HUES6 (cell line): ENCODE results near the gene EHMT1.

Experiments used
- H3K27ac ChIP-seq: 2 replicates; pipeline ENCODE4 v1.7.0; 2013; ENCODE audit warnings: low read depth, mild to moderate bottlenecking, low read length, inconsistent platforms
- H3K27me3 ChIP-seq: 2 replicates; pipeline ENCODE4 v1.6.1; 2013; ENCODE audit warnings: low read length; ENCODE audit not compliant: control insufficient read depth, insufficient read depth
- H3K36me3 ChIP-seq: 2 replicates; pipeline ENCODE4 v1.6.1; 2013; ENCODE audit warnings: low read length; ENCODE audit not compliant: control insufficient read depth, insufficient read depth
- H3K4me1 ChIP-seq: 2 replicates; pipeline ENCODE4 v1.6.1; 2013; ENCODE audit warnings: low read length; ENCODE audit not compliant: control insufficient read depth, insufficient read depth
- H3K4me3 ChIP-seq: 2 replicates; pipeline ENCODE4 v1.5.1; 2013; ENCODE audit warnings: low read depth, low read length
- H3K9ac ChIP-seq: one replicate; pipeline ENCODE4 v1.6.1; 2013; ENCODE audit warnings: mild to moderate bottlenecking, low read length
- H3K9me3 ChIP-seq: 2 replicates; pipeline ENCODE4 v1.6.1; 2013; ENCODE audit warnings: low read depth, low read length; ENCODE audit not compliant: control insufficient read depth, insufficient read depth

The EHMT1 gene

GRCh38 chr9:137607141-137607857 is 11.5 kb upstream of the EHMT1 start:
- Histone ChIP-seq H3K9ac (no peak overlapping the region), H3K4me3 (peak overlapping the region; percentile 88; the same call in 1 of the 2 replicates)

GRCh38 chr9:137610944-137611343 is 7.9 kb upstream of the EHMT1 start:
- H3K9me3 ChIP-seq, result no peaks in the 10 kb centered on the region
- no peak overlapping the region for H3K4me3 ChIP-seq
- peaks cover 34% of the 10 kb centered on the region for H3K4me1 ChIP-seq
- no peak overlapping the region for H3K9ac ChIP-seq
- peaks cover 26% of the 10 kb centered on the region for H3K36me3 ChIP-seq
- H3K27me3 ChIP-seq, result peaks cover 15% of the 10 kb centered on the region; the same call in 1 of the 2 replicates
- H3K27ac ChIP-seq, result no peak overlapping the region

More at GRCh38 chr9:137607141-137607857, 11.5 kb upstream of the EHMT1 start:
- no peaks in the 10 kb centered on the region for H3K9me3 ChIP-seq
- no peaks in the 10 kb centered on the region for H3K36me3 ChIP-seq
- H3K4me1 ChIP-seq, result peaks cover 39% of the 10 kb centered on the region
- peaks cover 33% of the 10 kb centered on the region for H3K27me3 ChIP-seq
- no peak overlapping the region for H3K27ac ChIP-seq

DNA sequence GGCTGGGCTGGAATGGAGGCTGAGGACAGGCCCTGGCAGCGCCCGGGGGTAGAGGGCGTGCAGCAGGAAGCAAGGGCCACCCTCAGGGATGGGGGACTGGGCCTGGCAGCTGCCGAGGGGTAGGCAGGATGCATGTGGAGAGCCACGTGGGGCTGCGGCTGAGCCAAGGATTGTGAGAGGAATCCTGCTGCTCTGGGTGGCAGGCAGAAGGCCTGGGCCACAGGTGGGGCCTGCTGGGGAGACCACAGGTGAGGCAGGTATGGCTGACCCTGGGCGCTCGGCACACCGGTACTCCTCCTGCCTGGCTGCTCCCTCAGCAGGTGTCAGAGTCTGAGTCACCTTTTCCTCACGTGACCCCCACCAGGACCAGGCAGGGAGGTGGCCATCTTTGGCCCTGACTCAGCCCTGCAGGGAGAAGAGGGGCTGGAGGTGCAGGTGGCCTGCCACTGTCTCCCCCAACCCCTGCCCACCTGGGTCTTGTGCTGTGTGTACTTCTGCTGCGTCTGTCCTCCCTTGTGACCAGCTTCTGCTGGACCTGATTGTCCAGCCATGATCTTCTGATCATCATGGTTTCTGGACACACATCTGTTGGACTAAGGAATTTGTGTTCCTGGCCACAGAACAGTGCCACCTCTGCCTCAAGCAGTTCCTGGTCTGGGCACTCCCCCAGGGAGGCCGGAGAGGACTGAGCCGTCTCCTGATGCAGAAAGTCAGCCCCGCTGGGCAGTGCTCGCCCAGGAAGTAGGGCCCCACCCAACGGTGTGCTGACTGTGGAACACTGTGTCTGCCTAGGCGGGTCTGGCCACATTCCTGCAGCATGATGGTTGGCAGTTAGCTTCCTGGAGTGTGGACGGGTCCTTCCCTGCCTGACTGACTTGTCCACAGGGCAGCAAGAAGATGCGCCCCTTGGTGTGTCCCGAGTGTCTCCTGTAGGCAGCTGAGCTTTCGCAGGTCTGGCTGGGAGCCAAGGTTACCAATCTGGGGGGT is 6.9 kb upstream of the EHMT1 start:
- Histone ChIP-seq H3K4me1 (peaks cover 27% of the 10 kb centered on the region), H3K36me3 (peaks cover 33% of the 10 kb centered on the region), H3K4me3 (no peak overlapping the region), H3K27ac (peak overlapping the region; percentile 66; the same call in 1 of the 2 replicates), H3K27me3 (peaks cover 5% of the 10 kb centered on the region; the same call in 1 of the 2 replicates), H3K9me3 (no peaks in the 10 kb centered on the region), H3K9ac (peak overlapping the region; percentile 57)

DNA sequence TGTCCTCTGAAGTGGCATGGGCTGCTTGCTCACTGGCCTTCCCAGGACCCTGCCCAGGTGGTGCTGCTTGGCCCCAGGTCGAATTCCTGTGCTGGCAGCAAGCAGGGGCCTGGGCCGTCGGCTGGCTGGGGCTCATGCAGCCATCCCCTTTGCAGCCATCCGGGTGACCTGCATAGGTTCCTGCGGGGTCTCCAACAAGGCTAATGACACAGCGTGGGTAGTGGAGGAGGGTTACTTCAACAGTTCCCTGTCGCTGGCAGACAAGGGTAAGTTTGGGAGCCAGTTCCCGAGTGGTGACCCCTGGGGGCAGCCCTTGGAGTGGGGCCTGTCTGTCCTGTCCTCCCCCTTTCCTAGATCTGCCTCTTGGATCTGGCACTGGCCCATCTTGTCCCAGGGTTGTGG is 6.1 kb upstream of the EHMT1 start:
- H3K9me3 ChIP-seq, result no peaks in the 10 kb centered on the region
- H3K4me3 ChIP-seq, result no peak overlapping the region
- no peak overlapping the region for H3K9ac ChIP-seq
- peaks cover 23% of the 10 kb centered on the region for H3K4me1 ChIP-seq
- H3K27ac ChIP-seq, result no peak overlapping the region; the same call in 1 of the 2 replicates
- H3K36me3 ChIP-seq, result peaks cover 40% of the 10 kb centered on the region
- H3K27me3 ChIP-seq, result no peaks in the 10 kb centered on the region

GRCh38 chr9:137613259-137613658 is 5.5 kb upstream of the EHMT1 start:
- H3K36me3 ChIP-seq, result peaks cover 40% of the 10 kb centered on the region
- peaks cover 25% of the 10 kb centered on the region for H3K4me1 ChIP-seq
- no peak overlapping the region for H3K9ac ChIP-seq
- no peaks in the 10 kb centered on the region for H3K9me3 ChIP-seq
- H3K4me3 ChIP-seq, result no peak overlapping the region
- no peak overlapping the region for H3K27ac ChIP-seq
- H3K27me3 ChIP-seq, result no peaks in the 10 kb centered on the region

DNA sequence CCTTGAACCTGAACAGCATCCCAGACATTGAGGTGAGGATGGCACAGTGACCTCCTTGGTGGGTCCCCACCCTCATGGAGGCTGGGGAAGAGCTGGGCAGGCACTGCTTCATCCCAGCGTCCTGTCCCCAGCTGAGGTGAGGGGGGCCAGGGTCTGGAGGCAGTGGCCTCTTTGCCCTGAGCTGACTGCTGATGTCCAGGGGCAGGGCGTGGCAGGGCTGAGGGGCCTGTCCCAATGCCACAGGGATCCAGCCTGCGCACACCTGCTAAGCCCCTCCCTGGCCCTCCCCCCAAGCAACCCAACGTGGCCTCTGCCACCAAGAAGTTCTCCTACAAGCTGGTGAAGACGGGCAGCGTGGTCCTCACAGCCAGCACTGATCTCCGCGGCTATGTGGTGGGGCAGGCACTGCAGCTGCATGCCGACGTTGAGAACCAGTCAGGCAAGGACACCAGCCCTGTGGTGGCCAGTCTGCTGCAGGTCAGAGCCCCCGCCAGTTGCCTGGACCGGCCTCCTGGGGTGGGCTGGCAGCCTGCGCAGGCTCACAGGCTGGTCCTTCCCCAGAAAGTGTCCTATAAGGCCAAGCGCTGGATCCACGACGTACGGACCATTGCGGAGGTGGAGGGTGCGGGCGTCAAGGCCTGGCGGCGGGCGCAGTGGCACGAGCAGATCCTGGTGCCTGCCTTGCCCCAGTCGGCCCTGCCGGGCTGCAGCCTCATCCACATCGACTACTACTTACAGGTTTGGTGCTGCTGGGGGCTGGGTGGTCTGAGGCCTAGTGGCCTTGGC is 4.9 kb upstream of the EHMT1 start:
- H3K4me1 ChIP-seq, result peaks cover 25% of the 10 kb centered on the region

GRCh38 chr9:137614631-137615386 is 4.0 kb upstream of the EHMT1 start:
- Histone ChIP-seq H3K4me3 (no peak overlapping the region), H3K36me3 (peaks cover 40% of the 10 kb centered on the region), H3K27ac (no peak overlapping the region), H3K27me3 (no peaks in the 10 kb centered on the region), H3K4me1 (peaks cover 25% of the 10 kb centered on the region), H3K9me3 (no peaks in the 10 kb centered on the region), H3K9ac (no peak overlapping the region)

More for the DNA sequence above, 4.9 kb upstream of the EHMT1 start:
- no peak overlapping the region for H3K9ac ChIP-seq
- H3K9me3 ChIP-seq, result no peaks in the 10 kb centered on the region
- no peak overlapping the region for H3K4me3 ChIP-seq
- peaks cover 40% of the 10 kb centered on the region for H3K36me3 ChIP-seq
- H3K27me3 ChIP-seq, result no peaks in the 10 kb centered on the region
- no peak overlapping the region for H3K27ac ChIP-seq

DNA sequence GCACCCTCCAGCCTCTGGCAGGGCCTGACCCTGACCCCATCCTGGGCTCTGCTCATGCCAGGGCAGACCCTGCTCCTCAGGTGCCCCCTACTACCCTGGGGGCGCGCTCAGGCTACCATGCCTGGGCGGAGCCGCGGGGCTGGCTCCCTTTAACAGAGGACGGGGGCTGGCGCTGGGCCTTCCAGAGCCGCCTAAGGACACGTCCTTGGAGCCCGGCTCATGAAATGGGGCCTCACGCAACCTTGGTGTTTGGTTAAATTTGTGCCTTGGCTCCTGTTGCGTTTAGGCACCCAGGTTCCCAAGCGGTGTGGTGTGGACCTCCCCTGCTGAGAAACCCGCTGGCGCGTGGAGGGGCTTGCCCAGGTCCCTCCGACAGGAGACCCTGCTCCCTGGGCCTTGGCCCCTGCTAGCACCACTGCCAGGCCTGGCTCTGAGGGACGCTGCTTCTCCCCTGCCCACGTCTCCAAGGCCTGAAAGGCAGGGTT is 3.4 kb upstream of the EHMT1 start:
- Histone ChIP-seq H3K4me1 (peaks cover 28% of the 10 kb centered on the region), H3K4me3 (no peak overlapping the region), H3K36me3 (peaks cover 40% of the 10 kb centered on the region), H3K9me3 (no peaks in the 10 kb centered on the region), H3K27ac (no peak overlapping the region), H3K9ac (no peak overlapping the region), H3K27me3 (no peaks in the 10 kb centered on the region)

- peak overlapping the region; percentile 85 for H3K4me3 ChIP-seq
- peak overlapping the region; percentile 66; the same call in 1 of the 2 replicates for H3K27ac ChIP-seq
- H3K36me3 ChIP-seq, result peaks cover 36% of the 10 kb centered on the region
- H3K4me1 ChIP-seq, result peaks cover 16% of the 10 kb centered on the region
- H3K9me3 ChIP-seq, result no peaks in the 10 kb centered on the region
- no peaks in the 10 kb centered on the region for H3K27me3 ChIP-seq
- peak overlapping the region; percentile 97 for H3K9ac ChIP-seq
Observed at GRCh38 chr9:137619240-137620047, 639 bp downstream of the EHMT1 start.
